ENCODE data around the gene ACER3.

Gene ACER3

DNA sequence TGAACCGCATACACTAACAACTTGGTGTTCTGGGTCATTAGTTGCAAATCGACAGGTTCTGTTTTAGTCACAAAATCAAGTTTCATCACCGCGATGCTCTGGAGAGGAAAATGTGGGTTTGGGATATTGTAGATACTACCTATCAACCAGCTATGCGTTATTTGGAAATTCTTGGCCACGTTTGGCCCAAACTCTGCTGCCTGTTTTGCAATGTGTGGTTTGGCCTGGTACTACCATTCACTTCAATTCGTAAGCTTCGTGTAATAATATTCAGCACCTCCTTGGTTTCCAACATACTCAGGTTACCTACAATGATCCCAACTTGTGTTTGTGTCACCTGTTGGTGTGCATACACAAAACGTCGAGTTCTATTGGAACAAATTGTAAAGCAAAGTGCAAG lies 16.2 kb upstream of the ACER3 start:
- POLR2A ChIA-PET = no interaction called here
- H3K4me3 ChIP-seq (ENCODE audit: control insufficient read depth in 1 of 7, extremely low read depth in 1 of 7, insufficient read depth in 4 of 7, low read depth in 2 of 7, low read length in 6 of 7) = no peak overlapping the region
- WGBS (ENCODE audit: insufficient coverage) = 100% methylated on average over 6 of the region's 10 CpGs
- H3K4me1 ChIP-seq (ENCODE audit: control extremely low read depth in 1 of 4, control insufficient read depth in 4 of 4, insufficient read depth in 4 of 4, low read length in 3 of 4) = no peaks in the 10 kb centered on the region
- no peak overlapping the region for H3K27ac ChIP-seq (ENCODE audit: insufficient read depth in 1 of 2, low read depth in 1 of 2, low read length in 2 of 2, poor library complexity in 1 of 2, severe bottlenecking in 2 of 2)
- H3K27me3 ChIP-seq (replicated peaks in 2 of 5; ENCODE audit: control insufficient read depth in 4 of 5, insufficient read depth in 5 of 5, low read length in 4 of 5) = peaks cover 0 to 2% (median 0%) of the 10 kb centered on the region in 5 experiments
- no peaks in the 10 kb centered on the region for H3K9me3 ChIP-seq (ENCODE audit: control extremely low read depth in 1 of 5, control insufficient read depth in 4 of 5, insufficient read depth in 2 of 5, low read depth in 1 of 5, low read length in 4 of 5)
- no peak for DNase-seq
- CTCF ChIA-PET = interaction anchor here (0.8 to 1.0 kb wide), 2 partner anchors 9 to 23 kb away, joined by 3 read pairs; no protein-coding TSS in a partner anchor
- no peaks in the 10 kb centered on the region for H3K36me3 ChIP-seq (ENCODE audit: control insufficient read depth in 4 of 4, insufficient read depth in 4 of 4, low read length in 3 of 4)

DNA sequence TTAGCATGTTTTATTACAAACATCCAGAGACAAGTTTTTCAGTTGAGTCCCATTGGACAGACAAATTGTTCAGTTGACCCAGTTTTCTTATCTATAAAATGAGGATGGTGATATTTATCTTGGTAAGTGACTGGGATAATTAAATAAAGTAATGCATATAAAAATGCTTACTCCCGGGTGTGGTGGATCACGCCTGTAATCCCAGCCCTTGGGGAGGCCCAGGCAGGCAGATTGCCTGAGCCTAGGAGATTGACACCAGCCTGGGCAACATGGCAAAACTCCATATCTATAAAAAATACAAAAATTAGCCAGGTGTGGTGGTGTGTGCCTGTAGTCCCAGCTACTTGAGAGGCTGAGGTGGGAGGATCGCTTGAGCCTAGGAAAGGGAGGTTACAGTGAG lies 15.6 kb upstream of the ACER3 start:
- DNase-seq = no peak
- 94% methylated on average over 2 of the region's 3 CpGs for WGBS (ENCODE audit: insufficient coverage)
- ChIA-PET CTCF (no interaction called here), POLR2A (no interaction called here)
- Histone ChIP-seq H3K27me3 (replicated peaks in 2 of 5; ENCODE audit: control insufficient read depth in 4 of 5, insufficient read depth in 5 of 5, low read length in 4 of 5) (no peaks in the 10 kb centered on the region), H3K4me1 (ENCODE audit: control extremely low read depth in 1 of 4, control insufficient read depth in 4 of 4, insufficient read depth in 4 of 4, low read length in 3 of 4) (no peaks in the 10 kb centered on the region), H3K36me3 (ENCODE audit: control insufficient read depth in 4 of 4, insufficient read depth in 4 of 4, low read length in 3 of 4) (no peaks in the 10 kb centered on the region), H3K4me3 (ENCODE audit: control insufficient read depth in 1 of 7, extremely low read depth in 1 of 7, insufficient read depth in 4 of 7, low read depth in 2 of 7, low read length in 6 of 7) (no peak overlapping the region), H3K27ac (ENCODE audit: insufficient read depth in 1 of 2, low read depth in 1 of 2, low read length in 2 of 2, poor library complexity in 1 of 2, severe bottlenecking in 2 of 2) (no peak overlapping the region), H3K9me3 (ENCODE audit: control extremely low read depth in 1 of 5, control insufficient read depth in 4 of 5, insufficient read depth in 2 of 5, low read depth in 1 of 5, low read length in 4 of 5) (no peaks in the 10 kb centered on the region)

DNA sequence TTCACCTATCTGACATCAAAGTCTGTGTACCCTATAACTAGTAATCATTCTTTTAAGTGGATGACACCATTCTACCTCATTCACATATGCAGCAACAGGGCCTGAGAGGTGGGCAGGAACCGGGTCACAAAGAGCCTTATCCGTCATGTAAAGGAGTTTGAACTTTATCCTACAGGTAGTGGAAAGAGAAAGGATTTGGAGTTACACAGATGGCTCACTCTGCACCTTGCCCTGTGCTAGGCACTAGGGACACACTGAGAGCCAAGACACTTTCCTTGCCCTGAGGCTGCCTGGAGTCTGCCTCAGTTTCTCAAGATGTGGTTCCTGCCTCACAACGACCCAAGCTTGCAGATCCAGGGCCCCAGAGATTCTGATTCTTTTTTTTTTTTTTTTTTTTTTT lies 14.3 kb upstream of the ACER3 start:
- DNase-seq = no peak
- WGBS (ENCODE audit: insufficient coverage) = 100% methylated on average over 2 of the region's 3 CpGs
- no peak overlapping the region for H3K4me3 ChIP-seq (ENCODE audit: control insufficient read depth in 1 of 7, extremely low read depth in 1 of 7, insufficient read depth in 4 of 7, low read depth in 2 of 7, low read length in 6 of 7)
- peaks cover 0 to 4% (median 0%) of the 10 kb centered on the region in 5 experiments for H3K27me3 ChIP-seq (replicated peaks in 2 of 5; ENCODE audit: control insufficient read depth in 4 of 5, insufficient read depth in 5 of 5, low read length in 4 of 5)
- no peak overlapping the region for H3K27ac ChIP-seq (ENCODE audit: insufficient read depth in 1 of 2, low read depth in 1 of 2, low read length in 2 of 2, poor library complexity in 1 of 2, severe bottlenecking in 2 of 2)
- ChIA-PET POLR2A (interaction anchor here (0.7 kb wide), 1 partner anchor 16 kb away, joined by 5 read pairs; no protein-coding TSS in a partner anchor), CTCF (no interaction called here)
- H3K36me3 ChIP-seq (ENCODE audit: control insufficient read depth in 4 of 4, insufficient read depth in 4 of 4, low read length in 3 of 4) = no peaks in the 10 kb centered on the region
- no peaks in the 10 kb centered on the region for H3K9me3 ChIP-seq (ENCODE audit: control extremely low read depth in 1 of 5, control insufficient read depth in 4 of 5, insufficient read depth in 2 of 5, low read depth in 1 of 5, low read length in 4 of 5)
- H3K4me1 ChIP-seq (ENCODE audit: control extremely low read depth in 1 of 4, control insufficient read depth in 4 of 4, insufficient read depth in 4 of 4, low read length in 3 of 4) = no peaks in the 10 kb centered on the region

DNA sequence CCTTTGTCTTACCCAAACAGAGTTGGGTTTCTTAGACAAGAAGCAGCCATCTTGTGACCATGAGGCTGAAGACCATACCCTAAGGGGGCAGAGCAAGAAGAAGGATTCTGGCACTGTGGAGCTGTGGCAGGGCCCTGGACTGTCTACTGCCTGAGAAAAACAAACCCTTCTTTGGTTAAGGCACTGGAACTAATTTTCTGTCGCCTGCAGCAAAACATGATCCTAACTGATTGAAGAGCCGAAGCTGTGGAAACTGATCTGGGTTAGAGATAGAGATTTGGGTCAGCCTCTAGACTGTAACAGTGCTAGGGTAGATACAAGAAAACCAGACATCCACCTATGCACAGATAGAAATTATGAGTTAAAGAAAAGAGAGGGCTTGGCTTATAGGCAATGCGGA lies 11.3 kb upstream of the ACER3 start:
- Histone ChIP-seq H3K27me3 (replicated peaks in 2 of 5; ENCODE audit: control insufficient read depth in 4 of 5, insufficient read depth in 5 of 5, low read length in 4 of 5) (peaks cover 0 to 4% (median 0%) of the 10 kb centered on the region in 5 experiments), H3K4me3 (ENCODE audit: control insufficient read depth in 1 of 7, extremely low read depth in 1 of 7, insufficient read depth in 4 of 7, low read depth in 2 of 7, low read length in 6 of 7) (no peak overlapping the region), H3K27ac (ENCODE audit: insufficient read depth in 1 of 2, low read depth in 1 of 2, low read length in 2 of 2, poor library complexity in 1 of 2, severe bottlenecking in 2 of 2) (no peak overlapping the region), H3K36me3 (ENCODE audit: control insufficient read depth in 4 of 4, insufficient read depth in 4 of 4, low read length in 3 of 4) (no peaks in the 10 kb centered on the region), H3K4me1 (ENCODE audit: control extremely low read depth in 1 of 4, control insufficient read depth in 4 of 4, insufficient read depth in 4 of 4, low read length in 3 of 4) (peaks cover 0 to 3% (median 0%) of the 10 kb centered on the region in 4 experiments), H3K9me3 (ENCODE audit: control extremely low read depth in 1 of 5, control insufficient read depth in 4 of 5, insufficient read depth in 2 of 5, low read depth in 1 of 5, low read length in 4 of 5) (no peaks in the 10 kb centered on the region)
- POLR2A ChIA-PET = no interaction called here
- DNase-seq = no peak
- 76% methylated on average over 2 of the region's 3 CpGs for WGBS (ENCODE audit: insufficient coverage)
- CTCF ChIA-PET = interaction anchor here (0.9 to 1.6 kb wide), 3 partner anchors 13 to 69 kb away, joined by 3 read pairs; no protein-coding TSS in a partner anchor

DNA sequence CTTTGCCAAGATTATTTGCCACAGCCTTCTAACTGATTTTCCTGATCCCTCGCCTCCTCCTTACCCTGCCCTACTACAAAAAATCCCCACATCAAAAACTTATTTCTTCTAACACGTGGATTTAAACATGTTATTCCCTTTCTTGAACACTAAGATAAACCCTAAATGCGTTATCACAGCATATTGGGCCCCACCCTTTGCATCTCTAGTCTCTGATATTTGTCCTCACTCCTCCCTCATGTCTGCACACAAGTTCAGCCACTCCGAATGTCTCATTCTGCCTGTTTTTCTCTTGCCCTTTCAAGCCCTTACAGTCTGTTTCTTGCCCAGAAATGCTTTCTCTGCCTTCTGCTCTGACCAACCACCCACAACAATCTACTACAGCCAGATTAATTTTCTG lies 10.6 kb upstream of the ACER3 start:
- Histone ChIP-seq H3K36me3 (ENCODE audit: control insufficient read depth in 4 of 4, insufficient read depth in 4 of 4, low read length in 3 of 4) (no peaks in the 10 kb centered on the region), H3K27me3 (replicated peaks in 2 of 5; ENCODE audit: control insufficient read depth in 4 of 5, insufficient read depth in 5 of 5, low read length in 4 of 5) (peaks cover 0 to 4% (median 0%) of the 10 kb centered on the region in 5 experiments), H3K27ac (ENCODE audit: insufficient read depth in 1 of 2, low read depth in 1 of 2, low read length in 2 of 2, poor library complexity in 1 of 2, severe bottlenecking in 2 of 2) (no peak overlapping the region), H3K4me1 (ENCODE audit: control extremely low read depth in 1 of 4, control insufficient read depth in 4 of 4, insufficient read depth in 4 of 4, low read length in 3 of 4) (peaks cover 0 to 10% (median 0%) of the 10 kb centered on the region in 4 experiments), H3K9me3 (ENCODE audit: control extremely low read depth in 1 of 5, control insufficient read depth in 4 of 5, insufficient read depth in 2 of 5, low read depth in 1 of 5, low read length in 4 of 5) (no peaks in the 10 kb centered on the region), H3K4me3 (ENCODE audit: control insufficient read depth in 1 of 7, extremely low read depth in 1 of 7, insufficient read depth in 4 of 7, low read depth in 2 of 7, low read length in 6 of 7) (no peak overlapping the region)
- WGBS (ENCODE audit: insufficient coverage) = 96% methylated on average over 4 of the region's 4 CpGs
- ChIA-PET CTCF (interaction anchor here (0.9 to 1.6 kb wide), 4 partner anchors 13 to 68 kb away, joined by 3 read pairs; no protein-coding TSS in a partner anchor), POLR2A (no interaction called here)
- DNase-seq = no peak

DNA sequence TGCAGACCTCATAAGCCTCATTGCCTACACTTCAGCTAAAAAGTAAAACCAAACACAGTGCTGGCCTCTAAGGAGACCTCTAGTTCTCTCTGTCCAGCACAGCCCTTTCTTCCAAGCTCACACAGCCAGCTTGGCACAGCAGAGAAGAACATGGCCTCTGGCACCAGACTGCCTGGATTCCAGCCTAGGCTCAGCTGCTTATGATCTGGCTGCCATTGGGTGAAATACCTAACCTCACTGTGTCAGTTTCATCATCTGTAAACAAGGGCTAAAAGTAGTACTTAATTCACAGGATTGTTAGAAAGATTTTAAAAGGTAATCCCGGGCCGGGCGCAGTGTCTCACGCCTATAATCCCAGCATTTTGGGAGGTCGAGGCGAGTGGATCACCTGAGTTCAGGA lies 9.9 kb upstream of the ACER3 start:
- CTCF ChIA-PET = interaction anchor here (1.3 to 1.5 kb wide), 2 partner anchors 12 to 69 kb away, joined by 3 to 7 read pairs; no protein-coding TSS in a partner anchor
- no peaks in the 10 kb centered on the region for H3K36me3 ChIP-seq (ENCODE audit: control insufficient read depth in 4 of 4, insufficient read depth in 4 of 4, low read length in 3 of 4)
- POLR2A ChIA-PET = no interaction called here

DNA sequence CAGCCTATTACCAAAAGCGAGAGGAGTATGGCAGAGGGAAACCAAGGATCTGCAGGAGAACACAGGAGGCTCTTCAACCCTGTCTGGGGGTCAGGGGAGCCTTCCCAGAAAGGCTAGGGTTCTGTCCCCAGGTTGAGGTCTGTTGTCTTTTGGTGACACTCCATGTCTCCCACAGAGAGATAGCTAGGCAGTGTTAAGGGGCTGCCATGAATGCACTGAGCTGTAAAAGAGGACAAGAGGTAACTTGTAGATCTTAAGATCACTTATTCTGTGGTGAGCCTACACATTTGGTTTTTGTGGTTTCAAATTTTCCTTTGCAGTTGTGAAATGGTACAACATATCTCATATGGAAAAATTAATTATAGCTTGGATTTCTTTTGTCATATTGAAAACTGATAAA lies 6.0 kb upstream of the ACER3 start:
- Histone ChIP-seq H3K36me3 (ENCODE audit: control insufficient read depth in 4 of 4, insufficient read depth in 4 of 4, low read length in 3 of 4) (no peaks in the 10 kb centered on the region), H3K27ac (ENCODE audit: insufficient read depth in 1 of 2, low read depth in 1 of 2, low read length in 2 of 2, poor library complexity in 1 of 2, severe bottlenecking in 2 of 2) (no peak overlapping the region), H3K9me3 (ENCODE audit: control extremely low read depth in 1 of 5, control insufficient read depth in 4 of 5, insufficient read depth in 2 of 5, low read depth in 1 of 5, low read length in 4 of 5) (no peaks in the 10 kb centered on the region), H3K27me3 (replicated peaks in 2 of 5; ENCODE audit: control insufficient read depth in 4 of 5, insufficient read depth in 5 of 5, low read length in 4 of 5) (peaks cover 0 to 4% (median 0%) of the 10 kb centered on the region in 5 experiments), H3K4me1 (ENCODE audit: control extremely low read depth in 1 of 4, control insufficient read depth in 4 of 4, insufficient read depth in 4 of 4, low read length in 3 of 4) (peaks cover 0 to 39% (median 7%) of the 10 kb centered on the region in 4 experiments), H3K4me3 (ENCODE audit: control insufficient read depth in 1 of 7, extremely low read depth in 1 of 7, insufficient read depth in 4 of 7, low read depth in 2 of 7, low read length in 6 of 7) (no peak overlapping the region)
- WGBS (ENCODE audit: insufficient coverage) = 100% methylated on average over 1 of the region's 1 CpG
- POLR2A ChIA-PET = no interaction called here
- CTCF ChIA-PET = interaction anchor here (0.8 to 1.5 kb wide), 2 partner anchors 21 to 190 kb away, joined by 3 to 4 read pairs; no protein-coding TSS in a partner anchor
- no peak for DNase-seq

More for the DNA sequence above, 9.9 kb upstream of the ACER3 start:
- H3K4me1 ChIP-seq (ENCODE audit: control extremely low read depth in 1 of 4, control insufficient read depth in 4 of 4, insufficient read depth in 4 of 4, low read length in 3 of 4) = peaks cover 0 to 16% (median 0%) of the 10 kb centered on the region in 4 experiments
- H3K9me3 ChIP-seq (ENCODE audit: control extremely low read depth in 1 of 5, control insufficient read depth in 4 of 5, insufficient read depth in 2 of 5, low read depth in 1 of 5, low read length in 4 of 5) = no peaks in the 10 kb centered on the region
- H3K27me3 ChIP-seq (replicated peaks in 2 of 5; ENCODE audit: control insufficient read depth in 4 of 5, insufficient read depth in 5 of 5, low read length in 4 of 5) = peaks cover 0 to 4% (median 0%) of the 10 kb centered on the region in 5 experiments
- no peak overlapping the region for H3K4me3 ChIP-seq (ENCODE audit: control insufficient read depth in 1 of 7, extremely low read depth in 1 of 7, insufficient read depth in 4 of 7, low read depth in 2 of 7, low read length in 6 of 7)
- WGBS (ENCODE audit: insufficient coverage) = 98% methylated on average over 4 of the region's 6 CpGs
- DNase-seq = no peak
- no peak overlapping the region for H3K27ac ChIP-seq (ENCODE audit: insufficient read depth in 1 of 2, low read depth in 1 of 2, low read length in 2 of 2, poor library complexity in 1 of 2, severe bottlenecking in 2 of 2)
